ENCODE measurements around the gene NDUFA1. TPM values are rescaled to one million over a fixed set of nuclear protein-coding genes. Genes with fewer than 3 reads are reported as not detected.
"Not testable (repeated sequence)": the region's sequence is repeated elsewhere in the genome, so short reads cannot be mapped to it uniquely, and the experiment has no call there.

NDUFA1 gene
- 100 to 1,000 TPM; 268 to 457 (median 303) TPM for polyA plus RNA-seq (ENCODE audit: low read depth in 6 of 6)

- H3K4me3 Mint-ChIP-seq = peak within 1 kb of the TSS; percentile 89 to 99 (median 96)
- H3K27me3 Mint-ChIP-seq = no peaks in the 10 kb centered on the region
- peak within 1 kb of the TSS; percentile 96 to 100 (median 98) for H3K27ac Mint-ChIP-seq
- DNase-seq (peak; percentile 86), ATAC-seq (ENCODE audit: low read depth in 2 of 2) (peak; percentile 87 to 89)
- H3K9me3 Mint-ChIP-seq = peaks cover 0 to 3% (median 0%) of the 10 kb centered on the region in 7 donors
- peaks cover 5 to 20% (median 15%) of the 10 kb centered on the region in 3 donors for H3K4me1 Mint-ChIP-seq
- H3K36me3 Mint-ChIP-seq = peaks cover 0 to 4% of the 10 kb centered on the region in 2 donors
Observed at GRCh38 chrX:119871599-119872395, at the start of gene NDUFA1, which contains the start of gene RNF113A. Gene NDUFA1 (plus strand): TSS chrX:119871832. CDS start chrX:119871912, 80 bp downstream. Gene RNF113A (minus strand): TSS chrX:119871733. CDS start chrX:119871613, 120 bp downstream.

GRCh38 chrX:119824221-119824620, 47.4 kb upstream of the NDUFA1 start:
- H3K9me3 Mint-ChIP-seq; ATAC-seq (ENCODE audit: low read depth in 2 of 2); H3K36me3 Mint-ChIP-seq; H3K4me3 Mint-ChIP-seq; H3K27ac Mint-ChIP-seq; DNase-seq; H3K27me3 Mint-ChIP-seq: not testable (repeated sequence)
- H3K4me1 Mint-ChIP-seq = peaks cover 0 to 25% (median 8%) of the 10 kb centered on the region in 3 donors

GRCh38 chrX:119826399-119826959, 45.2 kb upstream of the NDUFA1 start:
- Mint-ChIP-seq H3K27me3 (no peaks in the 10 kb centered on the region), H3K9me3 (no peaks in the 10 kb centered on the region), H3K4me1 (peaks cover 0 to 19% (median 8%) of the 10 kb centered on the region in 3 donors), H3K36me3 (peaks cover 0 to 9% of the 10 kb centered on the region in 2 donors), H3K4me3 (no peak overlapping the region), H3K27ac (peak overlapping the region in 1 of 6 donors; percentile 53)
- DNase-seq (no peak), ATAC-seq (ENCODE audit: low read depth in 2 of 2) (no peak)

- Mint-ChIP-seq H3K27me3 (no peaks in the 10 kb centered on the region), H3K4me1 (peaks cover 0 to 4% (median 4%) of the 10 kb centered on the region in 3 donors), H3K9me3 (no peaks in the 10 kb centered on the region), H3K4me3 (no peak overlapping the region), H3K36me3 (peaks cover 0 to 13% of the 10 kb centered on the region in 2 donors), H3K27ac (no peak overlapping the region)
- no peak for DNase-seq
- ATAC-seq (ENCODE audit: low read depth in 2 of 2) = no peak
Observed at GRCh38 chrX:119828446-119828845, 43.2 kb upstream of the NDUFA1 start.

GRCh38 chrX:119833905-119834304, 37.7 kb upstream of the NDUFA1 start:
- ATAC-seq (ENCODE audit: low read depth in 2 of 2) = no peak
- Mint-ChIP-seq H3K27ac (no peak overlapping the region), H3K9me3 (no peaks in the 10 kb centered on the region), H3K4me3 (no peak overlapping the region), H3K27me3 (no peaks in the 10 kb centered on the region), H3K36me3 (peaks cover 13 to 32% of the 10 kb centered on the region in 2 donors), H3K4me1 (no peaks in the 10 kb centered on the region)
- DNase-seq = no peak

- peak; percentile 92 for DNase-seq
- H3K9me3 Mint-ChIP-seq = peaks cover 0 to under 1% (median 0%) of the 10 kb centered on the region in 7 donors
- H3K36me3 Mint-ChIP-seq = peaks cover 0 to 8% of the 10 kb centered on the region in 2 donors
- peak; percentile 94 to 95 for ATAC-seq (ENCODE audit: low read depth in 2 of 2)
- peaks cover 10 to 14% (median 11%) of the 10 kb centered on the region in 3 donors for H3K4me1 Mint-ChIP-seq
- H3K4me3 Mint-ChIP-seq = peak within 1 kb of the TSS; percentile 96 to 100 (median 99)
- H3K27me3 Mint-ChIP-seq = no peaks in the 10 kb centered on the region
- H3K27ac Mint-ChIP-seq = peak within 1 kb of the TSS; percentile 96 to 100 (median 99)
Observed at GRCh38 chrX:119852382-119853353, 19.0 kb upstream of the NDUFA1 start, which contains the start of gene UPF3B. Gene UPF3B (minus strand): TSS chrX:119852963. CDS start chrX:119852928, 35 bp downstream.

- Mint-ChIP-seq H3K9me3 (peaks cover 0 to 2% (median 0%) of the 10 kb centered on the region in 7 donors), H3K4me3 (peak overlapping the region in 6 of 8 donors; percentile 98 to 100 (median 99)), H3K27ac (peak overlapping the region in 5 of 6 donors; percentile 98 to 100 (median 99)), H3K4me1 (peaks cover 10 to 14% (median 11%) of the 10 kb centered on the region in 3 donors), H3K27me3 (no peaks in the 10 kb centered on the region), H3K36me3 (peaks cover 0 to 8% of the 10 kb centered on the region in 2 donors)
- DNase-seq = no peak
- no peak for ATAC-seq (ENCODE audit: low read depth in 2 of 2)
Observed at GRCh38 chrX:119853444-119853843, 18.2 kb upstream of the NDUFA1 start.

- Mint-ChIP-seq H3K9me3 (peaks cover 0 to 3% (median 0%) of the 10 kb centered on the region in 7 donors), H3K27ac (peak overlapping the region; percentile 96 to 100 (median 98)), H3K4me3 (peak overlapping the region; percentile 89 to 99 (median 96)), H3K4me1 (peaks cover 5 to 20% (median 15%) of the 10 kb centered on the region in 3 donors), H3K27me3 (no peaks in the 10 kb centered on the region), H3K36me3 (peaks cover 0 to 4% of the 10 kb centered on the region in 2 donors)
- ATAC-seq (ENCODE audit: low read depth in 2 of 2) = peak; percentile 6 to 13
- DNase-seq = peak; percentile 16
Observed at GRCh38 chrX:119870626-119871131, 953 bp upstream of the NDUFA1 start.

- Mint-ChIP-seq H3K36me3 (peaks cover 0 to 4% of the 10 kb centered on the region in 2 donors), H3K27me3 (no peaks in the 10 kb centered on the region), H3K9me3 (peaks cover 0 to 3% (median 0%) of the 10 kb centered on the region in 7 donors), H3K4me1 (peaks cover 5 to 20% (median 15%) of the 10 kb centered on the region in 3 donors), H3K27ac (peak overlapping the region; percentile 96 to 100 (median 98)), H3K4me3 (peak overlapping the region; percentile 89 to 99 (median 96))
- ATAC-seq (ENCODE audit: low read depth in 2 of 2) (peak; percentile 43 to 44), DNase-seq (peak; percentile 66)
Observed at GRCh38 chrX:119871245-119871598, 410 bp upstream of the NDUFA1 start.

- no peak for ATAC-seq (ENCODE audit: low read depth in 2 of 2)
- H3K27me3 Mint-ChIP-seq = no peaks in the 10 kb centered on the region
- H3K27ac Mint-ChIP-seq = peak overlapping the region in 1 of 6 donors; percentile 44
- H3K36me3 Mint-ChIP-seq = no peaks in the 10 kb centered on the region
- no peak overlapping the region for H3K4me3 Mint-ChIP-seq
- H3K9me3 Mint-ChIP-seq = no peaks in the 10 kb centered on the region
- H3K4me1 Mint-ChIP-seq = peaks cover 0 to 12% (median 0%) of the 10 kb centered on the region in 3 donors
- DNase-seq = no peak
Observed at GRCh38 chrX:119878740-119879139, 7.1 kb downstream of the NDUFA1 start.

GRCh38 chrX:119880076-119880475, 8.4 kb downstream of the NDUFA1 start:
- Mint-ChIP-seq H3K4me1 (peaks cover 0 to 12% (median 0%) of the 10 kb centered on the region in 3 donors), H3K27ac (peak overlapping the region in 1 of 6 donors; percentile 72), H3K9me3 (no peaks in the 10 kb centered on the region), H3K36me3 (no peaks in the 10 kb centered on the region), H3K27me3 (no peaks in the 10 kb centered on the region), H3K4me3 (peak overlapping the region in 1 of 8 donors; percentile 80)
- ATAC-seq (ENCODE audit: low read depth in 2 of 2) (peak in 1 of 2 donors; percentile 28), DNase-seq (no peak)

Data from naive B cell (primary cell).